HEK293 (cell line): ENCODE data around the gene ARFGAP1.

Source experiments
- CTCF ChIA-PET: fragments of 350-600 bp; formaldehyde crosslinking; extraction: SDS; loops from one replicate; lab custom pipeline; 2021; ENCODE audit warnings: antibody characterized with exemption; lab: Yijun Ruan, JAX
- POLR2A ChIA-PET: fragments of 300-600 bp; formaldehyde crosslinking; extraction: SDS; loops from one replicate; lab custom pipeline; 2020; ENCODE audit warnings: antibody characterized with exemption, inconsistent platforms; lab: Yijun Ruan, JAX
- H3K27ac ChIP-seq: fragments of 200-500 bp; sonication (Bioruptor generic); 2 replicates; pipeline ENCODE4 v1.5.1; 2014; ENCODE audit warnings: low read depth, low read length, control low read depth, inconsistent platforms; ENCODE audit errors: extremely low read depth
- H3K36me3 ChIP-seq, 2 experiments: fragments of 200-500 bp in 1 of 2; sonication (Bioruptor generic) in 1 of 2; 1 replicate in 1 of 2; 2 replicates in 1 of 2; pipeline ENCODE4 v1.5.1; 2014 to 2017; ENCODE audit warnings: inconsistent platforms in 2 of 2, low read length in 2 of 2; ENCODE audit not compliant: control insufficient read depth in 2 of 2, insufficient read depth in 1 of 2
- H3K4me1 ChIP-seq: fragments of 200-500 bp; sonication (Bioruptor generic); 2 replicates; pipeline ENCODE4 v1.5.1; 2014; ENCODE audit warnings: mild to moderate bottlenecking, low read length, inconsistent platforms; ENCODE audit not compliant: control insufficient read depth, insufficient read depth
- H3K4me3 ChIP-seq: 2 replicates; pipeline ENCODE4 v1.5.1; 2011; ENCODE audit warnings: low read depth, mild to moderate bottlenecking, control low read depth, low read length, moderate library complexity
- H3K9me3 ChIP-seq: fragments of 200-500 bp; sonication (Bioruptor generic); 2 replicates; pipeline ENCODE4 v1.5.1; 2014; ENCODE audit warnings: low read depth, low read length, inconsistent platforms; ENCODE audit not compliant: control insufficient read depth, insufficient read depth
- ATF2 ChIP-seq: fragments of 450-650 bp; formaldehyde crosslinking; IDR thresholded peaks from 2 replicates; pipeline ENCODE4 v1.5.1; 2016; ENCODE audit warnings: missing biosample characterization, missing genetic modification characterization, low read depth
- CTCF ChIP-seq: fragments of 450-650 bp; formaldehyde crosslinking; IDR thresholded peaks from 2 replicates; pipeline ENCODE4 v1.5.1; 2016; ENCODE audit warnings: missing biosample characterization, missing genetic modification characterization
- GFI1B ChIP-seq: fragments of 450-650 bp; formaldehyde crosslinking; IDR thresholded peaks from 2 replicates; pipeline ENCODE4 v1.5.1; 2016; ENCODE audit warnings: missing biosample characterization, missing genetic modification characterization
- GLIS2 ChIP-seq: fragments of 450-650 bp; formaldehyde crosslinking; IDR thresholded peaks from 2 replicates; pipeline ENCODE4 v1.5.1; 2016; ENCODE audit warnings: missing biosample characterization, missing genetic modification characterization
- KLF1 ChIP-seq: fragments of 450-650 bp; formaldehyde crosslinking; IDR thresholded peaks from 2 replicates; pipeline ENCODE4 v1.5.1; 2016; ENCODE audit warnings: missing biosample characterization, missing genetic modification characterization
- KLF17 ChIP-seq: fragments of 450-650 bp; formaldehyde crosslinking; IDR thresholded peaks from 2 replicates; pipeline ENCODE4 v1.5.1; 2016; ENCODE audit warnings: missing biosample characterization, missing genetic modification characterization
- REPIN1 ChIP-seq: fragments of 450-650 bp; formaldehyde crosslinking; IDR thresholded peaks from 2 replicates; pipeline ENCODE4 v1.5.1; 2017; ENCODE audit warnings: missing biosample characterization, missing genetic modification characterization, low read depth
- SCRT2 ChIP-seq: fragments of 450-650 bp; formaldehyde crosslinking; IDR thresholded peaks from 2 replicates; pipeline ENCODE4 v1.5.1; 2016; ENCODE audit warnings: missing biosample characterization, missing genetic modification characterization
- ZBTB6 ChIP-seq: fragments of 450-650 bp; formaldehyde crosslinking; IDR thresholded peaks from 2 replicates; pipeline ENCODE4 v1.5.1; 2017; ENCODE audit warnings: missing biosample characterization, missing genetic modification characterization
- ZBTB7A ChIP-seq: fragments of 450-650 bp; formaldehyde crosslinking; IDR thresholded peaks from 2 replicates; pipeline ENCODE4 v1.5.1; 2016; ENCODE audit warnings: low read depth, missing biosample characterization, missing genetic modification characterization
- ZNF155 ChIP-seq: fragments of 450-650 bp; formaldehyde crosslinking; IDR thresholded peaks from 2 replicates; pipeline ENCODE4 v1.5.1; 2016; ENCODE audit warnings: missing biosample characterization, missing genetic modification characterization
- ZNF23 ChIP-seq: fragments of 450-650 bp; formaldehyde crosslinking; IDR thresholded peaks from 2 replicates; pipeline ENCODE4 v1.5.1; 2016; ENCODE audit warnings: missing biosample characterization, missing genetic modification characterization, borderline replicate concordance
- ZNF24 ChIP-seq: fragments of 450-650 bp; formaldehyde crosslinking; IDR thresholded peaks from 2 replicates; pipeline ENCODE4 v1.5.1; 2016; ENCODE audit warnings: missing biosample characterization, missing genetic modification characterization
- ZNF26 ChIP-seq: fragments of 450-650 bp; formaldehyde crosslinking; IDR thresholded peaks from 2 replicates; pipeline ENCODE4 v1.5.1; 2016; ENCODE audit warnings: missing biosample characterization, missing genetic modification characterization
- ZNF292 ChIP-seq: fragments of 450-650 bp; formaldehyde crosslinking; IDR thresholded peaks from 2 replicates; pipeline ENCODE4 v1.5.1; 2016; ENCODE audit warnings: low read depth, missing biosample characterization, missing genetic modification characterization, borderline replicate concordance
- ZNF354C ChIP-seq: fragments of 450-650 bp; formaldehyde crosslinking; IDR thresholded peaks from 2 replicates; pipeline ENCODE4 v1.5.1; 2016; ENCODE audit warnings: missing biosample characterization, missing genetic modification characterization, low read depth, borderline replicate concordance
- ZNF473 ChIP-seq: fragments of 450-650 bp; formaldehyde crosslinking; IDR thresholded peaks from 2 replicates; pipeline ENCODE4 v1.5.1; 2017; ENCODE audit warnings: missing biosample characterization, missing genetic modification characterization
- ZNF596 ChIP-seq: fragments of 450-650 bp; IDR thresholded peaks from 2 replicates; pipeline ENCODE4 v1.5.0; 2018; ENCODE audit warnings: missing biosample characterization, mild to moderate bottlenecking, missing genetic modification characterization, moderate library complexity
- ZNF777 ChIP-seq: fragments of 450-650 bp; formaldehyde crosslinking; IDR thresholded peaks from 2 replicates; pipeline ENCODE4 v1.5.1; 2017; ENCODE audit warnings: missing biosample characterization, missing genetic modification characterization, borderline replicate concordance
- ZSCAN16 ChIP-seq: fragments of 450-650 bp; formaldehyde crosslinking; IDR thresholded peaks from 2 replicates; pipeline ENCODE4 v1.5.1; 2016; ENCODE audit warnings: missing biosample characterization, missing genetic modification characterization

ARFGAP1 gene

GRCh38 chr20:63307538-63308217 is 35.1 kb downstream of the ARFGAP1 start:
- no peaks in the 10 kb centered on the region for H3K36me3 ChIP-seq
- no peaks in the 10 kb centered on the region for H3K4me1 ChIP-seq
- ChIA-PET CTCF (interaction anchor here (0.6 to 4.9 kb wide), 4 partner anchors 10 to 196 kb away, joined by 3 to 89 read pairs (median 10); no protein-coding TSS in a partner anchor), POLR2A (no interaction called here)
- no peak overlapping the region for H3K27ac ChIP-seq
- H3K9me3 ChIP-seq: no peaks in the 10 kb centered on the region
- TF ChIP-seq GLIS2 (tag by site-specific recombination) (peak; percentile 35; the same call in 1 of the 2 replicates), KLF1 (tag by site-specific recombination) (peak; percentile 61), ZNF155 (tag by site-specific recombination) (no peak)
- H3K4me3 ChIP-seq: no peak overlapping the region

GRCh38 chr20:63308218-63308911 is 35.8 kb downstream of the ARFGAP1 start:
- Histone ChIP-seq H3K27ac (no peak overlapping the region), H3K36me3 (no peaks in the 10 kb centered on the region), H3K4me3 (no peak overlapping the region), H3K4me1 (no peaks in the 10 kb centered on the region), H3K9me3 (no peaks in the 10 kb centered on the region)
- ChIA-PET POLR2A (no interaction called here), CTCF (interaction anchor here (0.5 to 4.9 kb wide), 9 partner anchors 8 to 176 kb away, joined by 3 to 89 read pairs (median 12); no protein-coding TSS in a partner anchor)
- TF ChIP-seq ZNF23 (no peak), SCRT2 (peak; percentile 58), ATF2 (no peak), REPIN1 (tag by site-specific recombination) (no peak)

GRCh38 chr20:63309261-63310071 is 36.9 kb downstream of the ARFGAP1 start:
- H3K9me3 ChIP-seq: no peaks in the 10 kb centered on the region
- H3K36me3 ChIP-seq: no peaks in the 10 kb centered on the region
- no peak overlapping the region for H3K4me3 ChIP-seq
- H3K4me1 ChIP-seq: no peaks in the 10 kb centered on the region
- POLR2A ChIA-PET: interaction anchor here (1.0 to 1.2 kb wide), 2 partner anchors 37 to 71 kb away, joined by 3 to 4 read pairs; partner anchors contain the start of gene ARFGAP1
- CTCF ChIA-PET: interaction anchor here (0.6 to 4.9 kb wide), 19 partner anchors 9 to 751 kb away, joined by 3 to 89 read pairs (median 5); partner anchors contain the start of gene COL20A1
- no peak overlapping the region for H3K27ac ChIP-seq
- TF ChIP-seq CTCF (tag by site-specific recombination) (peak; percentile 86), ZNF473 (tag by site-specific recombination) (no peak), KLF17 (tag by site-specific recombination) (0 out of 2 replicates have a peak, but pooled peaks have one; percentile 32), ZNF777 (tag by site-specific recombination) (no peak), ZNF354C (tag by site-specific recombination) (no peak), ZBTB7A (no peak), KLF1 (tag by site-specific recombination) (no peak), ZNF24 (no peak), ZNF26 (tag by site-specific recombination) (no peak), ZSCAN16 (tag by site-specific recombination) (peak; percentile 80; the same call in 1 of the 2 replicates), ZNF292 (tag by site-specific recombination) (no peak), ZBTB6 (tag by site-specific recombination) (no peak), ZNF596 (tag by site-specific recombination) (no peak), GLIS2 (tag by site-specific recombination) (peak; percentile 64), SCRT2 (no peak), GFI1B (tag by site-specific recombination) (no peak)
